ENCODE data around the gene WBP2.

DNA sequence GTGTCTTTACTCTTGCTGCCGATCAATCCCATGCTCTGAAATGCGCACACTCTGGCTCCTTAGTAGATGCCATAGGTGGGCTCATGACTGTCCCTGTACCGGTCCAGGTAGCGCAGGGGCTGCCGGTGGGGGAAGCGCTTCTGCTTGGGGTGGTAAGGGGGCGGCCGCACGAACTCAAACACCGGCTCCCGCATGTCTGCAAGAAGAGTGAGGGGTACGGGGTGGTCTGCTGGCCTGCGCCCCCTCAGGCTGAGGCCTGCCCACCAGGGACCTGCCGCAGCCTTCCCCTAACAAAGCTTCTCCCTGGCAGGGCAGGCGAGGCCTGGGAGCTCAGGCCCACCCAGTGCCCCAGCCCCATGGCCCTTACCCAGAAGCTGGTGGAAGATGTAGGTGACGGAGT, 43.7 kb upstream of the WBP2 start:
- TF ChIP-seq, protein P1, sequence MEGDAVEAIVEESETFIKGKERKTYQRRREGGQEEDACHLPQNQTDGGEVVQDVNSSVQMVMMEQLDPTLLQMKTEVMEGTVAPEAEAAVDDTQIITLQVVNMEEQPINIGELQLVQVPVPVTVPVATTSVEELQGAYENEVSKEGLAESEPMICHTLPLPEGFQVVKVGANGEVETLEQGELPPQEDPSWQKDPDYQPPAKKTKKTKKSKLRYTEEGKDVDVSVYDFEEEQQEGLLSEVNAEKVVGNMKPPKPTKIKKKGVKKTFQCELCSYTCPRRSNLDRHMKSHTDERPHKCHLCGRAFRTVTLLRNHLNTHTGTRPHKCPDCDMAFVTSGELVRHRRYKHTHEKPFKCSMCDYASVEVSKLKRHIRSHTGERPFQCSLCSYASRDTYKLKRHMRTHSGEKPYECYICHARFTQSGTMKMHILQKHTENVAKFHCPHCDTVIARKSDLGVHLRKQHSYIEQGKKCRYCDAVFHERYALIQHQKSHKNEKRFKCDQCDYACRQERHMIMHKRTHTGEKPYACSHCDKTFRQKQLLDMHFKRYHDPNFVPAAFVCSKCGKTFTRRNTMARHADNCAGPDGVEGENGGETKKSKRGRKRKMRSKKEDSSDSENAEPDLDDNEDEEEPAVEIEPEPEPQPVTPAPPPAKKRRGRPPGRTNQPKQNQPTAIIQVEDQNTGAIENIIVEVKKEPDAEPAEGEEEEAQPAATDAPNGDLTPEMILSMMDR (IDR thresholded peaks at IDR 0.05) = no peak
- no peak for TF ChIP-seq POLR2A (IDR thresholded peaks at IDR 0.05)

Measured in thyroid gland (tissue), 4 donors.